NCI-H446 treated with DMSO at 0.1 percent for 48 hours (cell line): ENCODE data around the gene RBX1.

Source experiments
- DNase-seq: peaks from one replicate; lab custom pipeline; 2025; lab: John Stamatoyannopoulos, UW

The RBX1 gene

DNA sequence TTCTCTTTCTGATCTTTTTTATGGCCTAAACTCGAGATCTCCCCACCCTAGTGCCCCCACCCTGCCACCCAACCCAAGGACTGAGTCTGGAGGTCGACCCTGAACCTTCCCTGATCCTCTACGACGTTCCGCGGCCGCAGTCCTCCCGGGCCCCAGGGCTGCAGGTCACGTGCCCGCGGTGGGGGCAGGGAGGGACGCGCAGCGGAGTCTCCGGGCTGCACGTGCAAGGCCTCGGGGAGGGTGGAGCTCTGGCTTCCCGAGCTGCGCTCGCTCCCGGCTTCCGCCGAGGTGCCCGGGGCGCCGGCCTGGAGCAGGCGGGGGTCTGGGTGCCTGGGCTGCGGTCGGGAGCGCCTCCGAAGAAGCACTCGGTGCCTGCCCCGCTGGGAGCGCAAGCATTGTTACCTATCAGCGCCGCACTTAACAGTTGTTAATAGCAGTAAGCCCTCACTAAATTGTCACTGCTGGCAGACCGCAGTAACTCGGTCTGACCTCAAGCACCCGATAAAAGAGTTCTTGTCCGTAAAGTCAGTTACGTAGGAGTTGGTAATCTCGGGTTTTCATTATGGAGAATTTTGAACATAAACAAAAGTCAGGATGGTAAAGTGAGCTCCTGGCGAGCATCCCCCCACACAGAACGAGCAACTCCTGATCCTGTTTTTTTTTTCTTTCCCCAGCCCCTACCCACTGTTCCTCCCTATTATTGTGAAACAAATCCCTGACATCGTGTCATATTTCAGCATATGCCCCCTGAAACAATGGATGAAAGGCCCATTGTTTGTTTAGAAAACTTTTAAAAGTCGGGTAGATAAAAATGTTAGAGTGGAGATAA is 71.5 kb downstream of the RBX1 start:
- no peak for DNase-seq
